HCT116 (cell line): ENCODE data around the gene CYBA. TPM values are rescaled to one million over a fixed set of nuclear protein-coding genes. Genes with fewer than 3 reads are reported as not detected.

Experiments used
- ATAC-seq: fragments of 200-7000 bp; cut with Tn5 transposase; 2 replicates; pipeline ENCODE4 v1.9.1; 2020; ENCODE audit warnings: mild to moderate bottlenecking, moderate library complexity
- BruUV-seq: library from RNA; stranded (reverse); fragments of 400-500 nt; replicated peaks from 2 replicates; lab custom pipeline; 2021; lab: Mats Ljungman, UMichigan
- CTCF ChIA-PET: fragments of 300-600 bp; sonication (Branson Sonifier 250); formaldehyde crosslinking; loops from one replicate; lab custom pipeline; 2021; ENCODE audit warnings: antibody characterized with exemption; lab: Charles Lee
- POLR2A ChIA-PET: fragments of 300-600, 350-600 bp; sonication (Branson Sonifier 250); formaldehyde crosslinking; loops from one replicate; lab custom pipeline; 2021; ENCODE audit warnings: antibody characterized with exemption; lab: Charles Lee
- RAD21 ChIA-PET, 2 experiments: fragments of 300-600 bp; sonication (Branson Sonifier 250); formaldehyde crosslinking; loops; one replicate each; lab custom pipeline; 2023; ENCODE audit warnings: low total read pairs in 2 of 2; ENCODE audit not compliant: uncharacterized antibody in 2 of 2, unreplicated experiment in 2 of 2, low non-redundant PET in 1 of 2; lab: Charles Lee
- DNase-seq: peaks from one replicate; pipeline ENCODE4 v3.0.0-alpha.2; 2010; ENCODE audit warnings: low read depth, low spot score
- H2AFZ ChIP-seq: fragments of 200-600 bp; shearing (Covaris generic), sonication (generic); 2 replicates; pipeline ENCODE4 v1.6.1; 2017; ENCODE audit warnings: low read depth, mixed run types, mixed read lengths, antibody characterized with exemption, low read length; ENCODE audit not compliant: poor library complexity, severe bottlenecking
- H3K27ac ChIP-seq: 2 replicates; pipeline ENCODE4 v1.5.1; 2012; ENCODE audit warnings: low read depth, low read length
- H3K27me3 ChIP-seq: fragments of 200-600 bp; sonication (generic); 2 replicates; pipeline ENCODE4 v1.6.1; 2016; ENCODE audit warnings: mixed run types, low read length, mixed read lengths; ENCODE audit not compliant: insufficient read depth
- H3K36me3 ChIP-seq, 2 experiments: fragments of 200-500 bp in 1 of 2; fragments of 200-600 bp in 1 of 2; sonication (Bioruptor generic) in 1 of 2; sonication (generic) in 1 of 2; 2 replicates each; pipeline versions ENCODE4 v1.5.1 to v1.6.1; 2014 to 2016; ENCODE audit warnings: low read length in 2 of 2, inconsistent platforms in 1 of 2, mixed read lengths in 1 of 2, mixed run types in 1 of 2; ENCODE audit not compliant: insufficient read depth in 2 of 2, control insufficient read depth in 1 of 2
- H3K4me1 ChIP-seq, 2 experiments: fragments of 200-600 bp in 1 of 2; sonication (generic) in 1 of 2; 2 replicates each; pipeline versions ENCODE4 v1.5.1 to v1.6.1; 2012 to 2017; ENCODE audit warnings: low read length in 2 of 2, inconsistent platforms in 1 of 2, mild to moderate bottlenecking in 1 of 2, mixed read lengths in 1 of 2, mixed run types in 1 of 2, moderate library complexity in 1 of 2; ENCODE audit not compliant: insufficient read depth in 2 of 2, control insufficient read depth in 1 of 2
- H3K4me2 ChIP-seq: fragments of 200-600 bp; sonication (generic); 2 replicates; pipeline ENCODE4 v1.6.1; 2017; ENCODE audit warnings: mixed run types, low read length, mixed read lengths
- H3K4me3 ChIP-seq, 2 experiments: fragments of 200-600 bp in 1 of 2; sonication (generic) in 1 of 2; replicated peaks in 1 of 2; 2 replicates each; pipeline ENCODE4 v1.5.1; 2011 to 2016; ENCODE audit warnings: low read length in 2 of 2, control low read depth in 1 of 2, low read depth in 1 of 2, mild to moderate bottlenecking in 1 of 2, mixed read lengths in 1 of 2, mixed run types in 1 of 2
- H3K79me2 ChIP-seq: fragments of 200-600 bp; sonication (generic); 2 replicates; pipeline ENCODE4 v1.6.1; 2017; ENCODE audit warnings: mild to moderate bottlenecking, mixed run types, low read length, moderate library complexity, mixed read lengths; ENCODE audit not compliant: insufficient read depth
- H3K9ac ChIP-seq: fragments of 200-600 bp; sonication (generic); 2 replicates; pipeline ENCODE4 v1.6.1; 2016; ENCODE audit warnings: low read length, mixed read lengths
- H3K9me2 ChIP-seq: fragments of 200-600 bp; sonication (generic), shearing (Covaris generic); 2 replicates; pipeline ENCODE4 v1.6.1; 2017; ENCODE audit warnings: mixed run types, mild to moderate bottlenecking, moderate library complexity; ENCODE audit not compliant: insufficient read depth
- H3K9me3 ChIP-seq, 2 experiments: fragments of 200-500 bp in 1 of 2; fragments of 200-600 bp in 1 of 2; sonication (Bioruptor generic) in 1 of 2; sonication (generic) in 1 of 2; 2 replicates each; pipeline ENCODE4 v1.6.1; 2014 to 2017; ENCODE audit warnings: low read length in 2 of 2, mixed read lengths in 2 of 2, inconsistent platforms in 1 of 2, low read depth in 1 of 2, mild to moderate bottlenecking in 1 of 2, mixed run types in 1 of 2, moderate library complexity in 1 of 2; ENCODE audit not compliant: control insufficient read depth in 1 of 2, insufficient read depth in 1 of 2
- H4K20me1 ChIP-seq: fragments of 200-600 bp; sonication (generic), shearing (Covaris generic); 2 replicates; pipeline ENCODE4 v1.6.1; 2017; ENCODE audit warnings: mixed run types, mild to moderate bottlenecking, moderate library complexity; ENCODE audit not compliant: insufficient read depth
- CEBPB ChIP-seq: IDR thresholded peaks from 2 replicates; pipeline ENCODE4 v1.6.1; 2012; ENCODE audit warnings: low read depth
- CTCF ChIP-seq, 3 experiments: fragments of 200-600 bp in 1 of 3; sonication (generic) in 1 of 3; IDR thresholded peaks in 2 of 3; conservative IDR thresholded peaks in 1 of 3; 2 replicates each; pipeline ENCODE4 v1.5.1; 2012 to 2017; ENCODE audit warnings: low read depth in 2 of 3, low read length in 2 of 3, antibody characterized with exemption in 1 of 3, borderline replicate concordance in 1 of 3, control low read depth in 1 of 3, mild to moderate bottlenecking in 1 of 3, mixed read lengths in 1 of 3, mixed run types in 1 of 3, moderate library complexity in 1 of 3; ENCODE audit not compliant: insufficient read depth in 1 of 3
- EZH2 ChIP-seq: fragments of 200-600 bp; sonication (generic); IDR thresholded peaks from 2 replicates; pipeline ENCODE4 v1.6.1; 2017; ENCODE audit warnings: antibody characterized with exemption, mixed run types
- JUND ChIP-seq: IDR thresholded peaks from 2 replicates; pipeline ENCODE4 v1.6.1; 2012
- MAX ChIP-seq: IDR thresholded peaks from 2 replicates; pipeline ENCODE4 v1.6.1; 2012
- POLR2A ChIP-seq: IDR thresholded peaks from 2 replicates; pipeline ENCODE4 v1.7.0; 2011; ENCODE audit warnings: borderline replicate concordance; ENCODE audit not compliant: insufficient read depth, insufficient read length; ENCODE audit errors: extremely low read depth
- POLR2AphosphoS5 ChIP-seq: IDR thresholded peaks from 2 replicates; pipeline ENCODE4 v1.6.1; 2011; ENCODE audit warnings: mild to moderate bottlenecking, low read depth, low read length, moderate library complexity
- RAD21 ChIP-seq: IDR thresholded peaks from 2 replicates; pipeline ENCODE4 v1.6.1; 2012; ENCODE audit warnings: low read depth, mild to moderate bottlenecking
- REST ChIP-seq: IDR thresholded peaks from 2 replicates; pipeline ENCODE4 v1.6.1; 2012; ENCODE audit warnings: low read depth
- SIN3A ChIP-seq: IDR thresholded peaks from 2 replicates; pipeline ENCODE4 v1.6.1; 2012; ENCODE audit warnings: low read depth
- SP1 ChIP-seq: IDR thresholded peaks from 2 replicates; pipeline ENCODE4 v1.6.1; 2012; ENCODE audit warnings: low read depth
- YY1 ChIP-seq: IDR thresholded peaks from 2 replicates; pipeline ENCODE4 v1.6.1; 2011; ENCODE audit warnings: low read length, low read depth, moderate library complexity, mild to moderate bottlenecking; ENCODE audit not compliant: insufficient replicate concordance; ENCODE audit errors: extremely low read depth
- ZNF274 ChIP-seq: fragments of 200-500 bp; sonication (Bioruptor generic); IDR thresholded peaks from 2 replicates; pipeline ENCODE4 v1.6.1; 2014; ENCODE audit warnings: mild to moderate bottlenecking, low read depth, low read length, inconsistent platforms
- intact Hi-C: fragments of 100-400 bp; cut with micrococcal nuclease; formaldehyde crosslinking; loops from 2 replicates; pipeline ENCODE4 v1.10.0; 2022
- total RNA-seq: library from RNA; stranded (reverse); gene quantifications from one replicate; pipeline ENCODE4 v1.2.1, GENCODE V29; 2021; ENCODE audit not compliant: unreplicated experiment

CYBA gene
- total RNA-seq, 1 experiment from 2014 or later, result 321 TPM

GRCh38 chr16:88632587-88632930 lies 18.3 kb downstream of the CYBA start (continued):
- TF ChIP-seq REST (no peak), POLR2AphosphoS5 (no peak)

- ATAC-seq, result no peak
- H3K4me3 ChIP-seq, result no peak overlapping the region
- ChIA-PET CTCF (no interaction called here), RAD21 (no interaction called here), POLR2A (no interaction called here)
- H3K4me2 ChIP-seq, result no peak overlapping the region
- no peaks in the 10 kb centered on the region for H3K9me2 ChIP-seq
- intact Hi-C loops, result no loop called here
- H3K79me2 ChIP-seq, result no peaks in the 10 kb centered on the region
- BruUV-seq, result no TSS peak
- no peak overlapping the region for H3K9ac ChIP-seq
- no peaks in the 10 kb centered on the region for H3K27me3 ChIP-seq
- no peak for DNase-seq
- H3K27ac ChIP-seq, result no peak overlapping the region
- H3K9me3 ChIP-seq, result no peaks in the 10 kb centered on the region
- H3K36me3 ChIP-seq, result peaks cover 30 to 41% of the 10 kb centered on the region in 2 experiments; a peak in 3 of 4 replicates
- H3K4me1 ChIP-seq, result peaks cover 1 to 11% of the 10 kb centered on the region in 2 experiments; a peak in 2 of 4 replicates
- no peaks in the 10 kb centered on the region for H4K20me1 ChIP-seq
- no peak overlapping the region for H2AFZ ChIP-seq
- no peak for TF ChIP-seq CTCF (IDR thresholded peaks at IDR 0.05 in 2 of 3, conservative IDR thresholded peaks at IDR 0.05 in 1 of 3; ENCODE audit: borderline replicate concordance in 1 of 3, insufficient read depth in 1 of 3, low read depth in 2 of 3, low read length in 2 of 3)
- no peak for TF ChIP-seq RAD21
- TF ChIP-seq SP1, result no peak
- TF ChIP-seq YY1, result no peak
- no peak for TF ChIP-seq SIN3A
- TF ChIP-seq ZNF274, result no peak
- TF ChIP-seq EZH2, result no peak
- no peak for TF ChIP-seq REST
- TF ChIP-seq CEBPB, result no peak
- TF ChIP-seq MAX, result no peak
- TF ChIP-seq POLR2A, result no peak
- no peak for TF ChIP-seq JUND
These were observed 18.8 kb downstream of the CYBA start for GRCh38 chr16:88631920-88632586.
